M059J (cell line): Measurements from ENCODE around the gene MUSTN1. TPM values are rescaled to one million over a fixed set of nuclear protein-coding genes. Genes with fewer than 3 reads are reported as not detected.

ENCODE experiments used
- DNase-seq: peaks from one replicate; pipeline ENCODE4 v3.0.0-alpha.2; 2012; ENCODE audit warnings: low read depth
- total RNA-seq: library from RNA; depleted of rRNA; stranded (reverse); fragments of >200 nt; shearing (Covaris generic); gene quantifications from 2 replicates; pipeline ENCODE4 v1.2.3, GENCODE V29; 2014

Gene MUSTN1
- total RNA-seq, 1 experiment from 2014 or later = 0.27 TPM

DNA sequence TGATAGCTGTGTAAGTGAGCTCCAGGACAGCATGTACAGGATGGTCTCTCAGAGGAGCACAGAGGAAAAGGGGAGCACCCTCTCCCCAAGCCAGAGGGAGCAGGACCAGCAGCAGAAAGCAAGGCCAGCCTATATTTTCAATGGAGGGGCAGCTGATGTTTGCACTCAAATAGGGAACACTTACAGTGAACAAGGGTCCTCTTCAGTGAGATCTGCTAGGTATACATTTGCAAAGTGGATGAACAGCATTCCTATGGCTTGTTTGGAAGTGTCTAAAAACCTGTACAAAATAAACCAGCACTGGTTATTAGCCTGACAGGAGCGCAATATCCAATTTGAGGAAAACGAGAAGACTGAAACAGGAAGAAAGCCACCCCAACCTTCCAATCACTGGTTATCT, 17.6 kb upstream of the MUSTN1 start:
- no peak for DNase-seq

GRCh38 chr3:52851348-52851747, 16.5 kb upstream of the MUSTN1 start:
- DNase-seq = peak; percentile 42

- no peak for DNase-seq
Measured at GRCh38 chr3:52849656-52850055, 14.8 kb upstream of the MUSTN1 start.

GRCh38 chr3:52848617-52849016, 13.8 kb upstream of the MUSTN1 start:
- peak; percentile 65 for DNase-seq

GRCh38 chr3:52847726-52848125, 12.9 kb upstream of the MUSTN1 start:
- no peak for DNase-seq

DNA sequence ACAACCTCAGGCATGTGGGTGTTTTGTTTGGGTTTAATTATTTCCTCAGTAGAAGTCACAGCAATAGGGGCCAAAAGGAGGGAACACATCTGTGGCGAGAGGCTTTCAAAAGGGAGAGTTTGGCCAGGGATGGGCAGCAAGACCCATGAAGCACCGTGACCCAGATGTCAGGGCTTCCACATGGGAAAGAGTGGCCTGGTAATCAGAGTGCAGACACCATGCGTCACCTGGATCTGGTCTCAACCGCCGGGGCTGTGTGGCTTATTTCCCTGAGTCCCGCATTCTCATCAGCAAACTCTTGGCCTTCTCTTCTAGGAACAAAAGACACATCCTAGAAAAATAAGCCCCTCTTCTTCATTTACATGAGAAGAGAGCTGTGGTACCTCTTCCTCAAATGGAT, 12.4 kb upstream of the MUSTN1 start:
- DNase-seq = no peak

- DNase-seq = no peak
Measured at GRCh38 chr3:52846432-52846965, 11.7 kb upstream of the MUSTN1 start.

DNA sequence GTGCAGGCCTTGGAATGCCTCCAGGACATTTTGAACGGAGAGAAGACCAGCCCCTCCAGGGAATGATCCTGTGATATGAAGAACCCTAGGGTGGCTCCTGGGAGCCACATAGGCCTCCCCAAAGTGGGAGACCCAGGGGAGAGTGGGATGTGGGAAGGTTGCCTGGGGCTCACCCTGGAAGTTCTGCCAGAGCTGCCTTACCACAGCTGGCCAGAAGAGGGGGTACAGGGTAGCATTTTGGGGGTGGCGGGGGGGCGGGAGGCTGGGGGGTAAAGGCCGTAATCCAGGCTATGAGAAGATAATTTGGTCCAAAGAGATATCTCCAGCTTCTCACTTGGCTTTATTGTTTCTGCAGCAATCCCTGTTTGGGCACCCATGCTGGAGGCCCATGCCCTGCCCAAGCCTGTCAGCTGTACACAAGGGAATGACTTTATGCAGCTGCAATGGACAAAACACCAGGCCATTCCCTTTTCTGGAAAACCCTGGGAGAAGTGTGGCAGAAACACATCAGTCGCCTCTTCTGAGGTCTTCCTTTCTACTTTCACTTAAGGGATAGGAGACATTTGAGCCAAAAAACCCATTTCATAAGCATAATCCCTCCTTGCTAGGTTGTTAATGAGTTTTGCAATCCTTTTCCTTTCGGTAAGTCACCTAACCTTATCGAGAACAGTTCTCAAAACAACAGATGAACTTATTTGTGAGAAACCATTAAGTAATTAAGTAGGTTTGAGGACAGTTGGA, 11.0 kb upstream of the MUSTN1 start:
- DNase-seq = no peak

DNA sequence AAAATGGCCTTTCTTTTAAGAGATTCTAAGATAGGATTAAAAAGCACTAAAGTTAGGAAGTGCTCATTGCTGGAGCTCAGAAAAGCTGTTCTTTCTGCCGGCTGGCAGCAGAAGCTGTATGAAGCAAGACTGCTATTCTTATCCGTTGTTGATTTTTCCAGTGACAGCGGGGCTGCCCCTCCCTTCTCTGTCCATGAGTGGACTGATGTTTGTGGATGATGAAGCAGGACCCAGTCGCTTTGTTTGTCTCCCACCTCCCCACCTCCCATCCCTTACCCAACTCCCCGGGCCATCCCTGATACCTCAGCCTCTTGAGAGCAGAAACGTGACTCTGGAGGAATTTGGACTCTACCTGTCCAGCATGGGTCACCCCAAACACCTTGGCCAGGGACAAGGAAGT, 10.3 kb upstream of the MUSTN1 start:
- DNase-seq = no peak

- DNase-seq = no peak
Measured at GRCh38 chr3:52844290-52844975, 9.6 kb upstream of the MUSTN1 start.

GRCh38 chr3:52843881-52844280, 9.1 kb upstream of the MUSTN1 start:
- DNase-seq = no peak

DNA sequence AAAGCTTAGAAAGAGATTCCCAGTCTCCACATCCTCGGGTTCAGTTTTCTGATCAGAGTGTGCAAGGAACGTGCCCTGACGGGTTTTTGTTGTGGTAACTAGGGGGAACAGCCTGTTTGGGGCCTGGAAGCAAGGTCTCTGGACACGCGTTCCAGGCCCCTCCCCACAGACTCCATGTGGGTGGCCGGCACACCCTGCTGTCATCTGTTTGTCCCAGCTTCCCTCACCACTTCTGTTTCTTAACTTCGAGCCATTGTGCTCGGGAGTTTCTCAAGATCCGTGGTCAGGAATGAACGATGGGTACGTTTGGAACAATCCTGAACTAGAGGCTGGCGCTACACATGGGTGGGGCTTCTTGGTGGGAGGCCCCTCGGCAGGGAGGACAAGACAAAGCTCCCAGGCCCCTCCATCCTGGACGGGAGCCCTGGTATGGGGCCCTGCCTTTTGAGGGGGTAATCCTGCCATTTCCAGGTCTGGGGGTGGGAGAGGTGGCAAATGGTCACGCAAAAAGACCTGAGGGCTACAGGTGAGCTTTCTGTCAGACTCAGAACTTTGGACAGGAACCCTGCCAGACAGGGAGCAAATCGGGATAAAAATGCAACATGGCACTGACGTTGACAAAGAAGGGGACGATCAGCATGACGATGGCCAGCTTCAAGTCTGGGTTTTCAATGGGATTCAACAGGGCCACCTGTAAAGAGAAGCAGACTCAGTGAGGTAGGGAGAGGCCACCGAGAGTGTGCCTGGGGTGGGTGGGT, 8.5 kb upstream of the MUSTN1 start:
- no peak for DNase-seq

- DNase-seq = no peak
Measured at GRCh38 chr3:52842424-52842823, 7.6 kb upstream of the MUSTN1 start.

- no peak for DNase-seq
Measured at GRCh38 chr3:52841981-52842340, 7.1 kb upstream of the MUSTN1 start.

GRCh38 chr3:52841211-52841980, 6.6 kb upstream of the MUSTN1 start:
- no peak for DNase-seq

- peak; percentile 18 for DNase-seq
Measured at GRCh38 chr3:52839892-52840545, 5.2 kb upstream of the MUSTN1 start.

GRCh38 chr3:52839268-52839575, 4.4 kb upstream of the MUSTN1 start:
- DNase-seq = no peak

DNA sequence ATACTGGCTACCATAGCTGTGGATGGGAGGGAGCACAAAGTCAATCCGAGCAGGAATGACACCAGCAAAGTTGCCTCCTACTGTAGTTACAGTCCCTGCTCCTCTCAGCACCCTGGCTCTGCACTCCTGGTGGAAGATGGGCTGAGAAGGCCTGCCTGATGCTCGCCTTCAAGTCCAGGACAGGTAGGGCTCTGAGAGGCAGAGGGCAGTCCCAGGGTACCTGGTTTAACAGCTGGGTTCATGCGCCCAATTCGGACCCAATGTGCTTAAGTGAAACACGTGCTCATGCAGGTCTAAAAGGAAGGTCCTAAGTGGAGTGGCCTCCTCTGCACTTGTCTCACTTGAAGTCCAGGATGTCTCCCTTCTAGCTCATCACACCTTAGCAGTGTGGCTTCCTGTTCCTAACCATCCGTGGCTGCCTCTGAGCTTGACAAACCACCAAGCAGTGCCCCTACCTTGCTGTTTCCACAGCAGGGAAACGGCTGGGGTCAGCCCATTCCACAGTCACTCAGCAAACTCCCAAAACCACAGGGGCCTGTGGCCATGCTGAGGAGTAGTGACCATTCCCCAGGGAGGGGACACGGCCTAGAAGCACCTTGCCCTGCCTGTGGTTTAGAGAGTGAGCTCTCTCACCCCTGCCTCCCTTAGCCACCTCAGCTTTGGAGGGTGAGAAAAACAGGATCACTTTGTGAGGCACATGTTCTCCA, 3.9 kb upstream of the MUSTN1 start:
- DNase-seq = no peak

GRCh38 chr3:52836986-52837385, 2.2 kb upstream of the MUSTN1 start:
- DNase-seq = no peak

DNA sequence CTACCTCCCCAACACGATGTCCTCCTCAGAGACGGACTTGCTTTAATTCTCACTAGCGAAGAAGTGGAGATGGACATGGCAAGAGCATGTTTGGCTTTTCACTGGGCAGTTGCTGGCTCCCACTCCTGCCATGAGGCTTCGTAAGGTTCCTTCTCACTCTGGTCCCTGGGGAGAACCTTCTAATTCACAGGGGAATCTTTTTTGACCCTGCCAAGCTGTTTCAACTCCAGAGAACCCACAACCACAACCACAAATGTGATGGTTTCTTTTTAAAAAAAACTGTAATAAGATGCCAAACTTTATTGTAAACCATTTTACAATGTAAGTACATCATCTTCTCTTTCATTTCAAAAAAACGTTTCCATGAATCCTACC, 1.6 kb upstream of the MUSTN1 start:
- DNase-seq = no peak
